ENCODE results near the gene DDX18. TPM values are rescaled to one million over a fixed set of nuclear protein-coding genes. Genes with fewer than 3 reads are reported as not detected.

DDX18 gene
- total RNA-seq, 2 donors from 2014 or later: 93.9 to 115 TPM

- Mint-ChIP-seq H3K36me3 (ENCODE audit: low read depth) (no peaks in the 10 kb centered on the region), H3K4me1 (no peaks in the 10 kb centered on the region), H3K27me3 (peaks cover 49% of the 10 kb centered on the region), H3K4me3 (no peak overlapping the region), H3K9me3 (no peaks in the 10 kb centered on the region), H3K27ac (no peak overlapping the region)
- no peak for ATAC-seq (replicated peaks)
Measured at GRCh38 chr2:117853873-117854272, 39.4 kb downstream of the DDX18 start.

GRCh38 chr2:117854610-117855009 is 40.1 kb downstream of the DDX18 start:
- Mint-ChIP-seq H3K36me3 (ENCODE audit: low read depth) (no peaks in the 10 kb centered on the region), H3K9me3 (no peaks in the 10 kb centered on the region), H3K27me3 (peaks cover 46% of the 10 kb centered on the region), H3K4me3 (no peak overlapping the region), H3K27ac (no peak overlapping the region), H3K4me1 (no peaks in the 10 kb centered on the region)
- no peak for ATAC-seq (replicated peaks)

GRCh38 chr2:117855886-117856285 is 41.4 kb downstream of the DDX18 start:
- no peak for ATAC-seq (replicated peaks)
- no peak overlapping the region for H3K4me3 Mint-ChIP-seq
- H3K27ac Mint-ChIP-seq: no peak overlapping the region
- H3K27me3 Mint-ChIP-seq: peaks cover 38% of the 10 kb centered on the region
- no peaks in the 10 kb centered on the region for H3K36me3 Mint-ChIP-seq (ENCODE audit: low read depth)
- no peaks in the 10 kb centered on the region for H3K4me1 Mint-ChIP-seq
- no peaks in the 10 kb centered on the region for H3K9me3 Mint-ChIP-seq

GRCh38 chr2:117856415-117857210 is 42.1 kb downstream of the DDX18 start:
- Mint-ChIP-seq H3K27ac (no peak overlapping the region), H3K9me3 (no peaks in the 10 kb centered on the region), H3K36me3 (ENCODE audit: low read depth) (no peaks in the 10 kb centered on the region), H3K4me1 (no peaks in the 10 kb centered on the region), H3K4me3 (no peak overlapping the region), H3K27me3 (peaks cover 34% of the 10 kb centered on the region)
- ATAC-seq (replicated peaks): no peak

GRCh38 chr2:117858336-117858735 is 43.8 kb downstream of the DDX18 start:
- H3K4me1 Mint-ChIP-seq: no peaks in the 10 kb centered on the region
- H3K27ac Mint-ChIP-seq: no peak overlapping the region
- no peaks in the 10 kb centered on the region for H3K9me3 Mint-ChIP-seq
- ATAC-seq (replicated peaks): no peak
- H3K36me3 Mint-ChIP-seq (ENCODE audit: low read depth): no peaks in the 10 kb centered on the region
- H3K4me3 Mint-ChIP-seq: no peak overlapping the region
- peaks cover 25% of the 10 kb centered on the region for H3K27me3 Mint-ChIP-seq

GRCh38 chr2:117858892-117859531 is 44.5 kb downstream of the DDX18 start:
- Mint-ChIP-seq H3K27ac (no peak overlapping the region), H3K4me1 (no peaks in the 10 kb centered on the region), H3K9me3 (no peaks in the 10 kb centered on the region), H3K36me3 (ENCODE audit: low read depth) (no peaks in the 10 kb centered on the region), H3K27me3 (peaks cover 18% of the 10 kb centered on the region), H3K4me3 (no peak overlapping the region)
- no peak for ATAC-seq (replicated peaks)

- Mint-ChIP-seq H3K27me3 (peaks cover 13% of the 10 kb centered on the region), H3K9me3 (no peaks in the 10 kb centered on the region), H3K27ac (no peak overlapping the region), H3K36me3 (ENCODE audit: low read depth) (no peaks in the 10 kb centered on the region), H3K4me1 (no peaks in the 10 kb centered on the region), H3K4me3 (no peak overlapping the region)
- ATAC-seq (replicated peaks): no peak
Measured at GRCh38 chr2:117859532-117859911, 45.0 kb downstream of the DDX18 start.

- Mint-ChIP-seq H3K27me3 (peaks cover 10% of the 10 kb centered on the region), H3K4me3 (no peak overlapping the region), H3K36me3 (ENCODE audit: low read depth) (no peaks in the 10 kb centered on the region), H3K27ac (no peak overlapping the region), H3K4me1 (no peaks in the 10 kb centered on the region), H3K9me3 (no peaks in the 10 kb centered on the region)
- no peak for ATAC-seq (replicated peaks)
Measured at GRCh38 chr2:117859924-117860647, 45.6 kb downstream of the DDX18 start.

- ATAC-seq (replicated peaks): no peak
- Mint-ChIP-seq H3K27me3 (peaks cover 4% of the 10 kb centered on the region), H3K4me3 (no peak overlapping the region), H3K27ac (no peak overlapping the region), H3K4me1 (no peaks in the 10 kb centered on the region), H3K36me3 (ENCODE audit: low read depth) (no peaks in the 10 kb centered on the region), H3K9me3 (peaks cover 3% of the 10 kb centered on the region)
Measured at GRCh38 chr2:117862459-117862858, 48.0 kb downstream of the DDX18 start.

GRCh38 chr2:117875786-117876185 is 61.3 kb downstream of the DDX18 start:
- Mint-ChIP-seq H3K27me3 (peaks cover 36% of the 10 kb centered on the region), H3K4me1 (no peaks in the 10 kb centered on the region), H3K36me3 (ENCODE audit: low read depth) (no peaks in the 10 kb centered on the region), H3K27ac (no peak overlapping the region), H3K9me3 (peaks cover 5% of the 10 kb centered on the region), H3K4me3 (no peak overlapping the region)
- ATAC-seq (replicated peaks): no peak

- no peak overlapping the region for H3K27ac Mint-ChIP-seq
- H3K27me3 Mint-ChIP-seq: peaks cover 40% of the 10 kb centered on the region
- ATAC-seq (replicated peaks): no peak
- no peaks in the 10 kb centered on the region for H3K4me1 Mint-ChIP-seq
- no peaks in the 10 kb centered on the region for H3K36me3 Mint-ChIP-seq (ENCODE audit: low read depth)
- no peak overlapping the region for H3K4me3 Mint-ChIP-seq
- H3K9me3 Mint-ChIP-seq: peaks cover 10% of the 10 kb centered on the region
Measured at GRCh38 chr2:117879003-117879402, 64.5 kb downstream of the DDX18 start.

Other genes starting within 250 kb of the DDX18 start
- gene CCDC93, start 199.4 kb downstream of the DDX18 start, total RNA-seq: 10 to 100 TPM; 30.6 to 43.6 TPM

Data from activated T-helper 17 cell treated with anti-CD3 and anti-CD28 coated beads, Interleukin-2, amount 50 U/mL, for 72 hours (primary cell).